HG03280 (cell line): ENCODE data around the gene BDKRB1.
"Not testable (repeated sequence)": the region's sequence is repeated elsewhere in the genome, so short reads cannot be mapped to it uniquely, and the experiment has no call there.

Source experiments
- ATAC-seq: cut with Tn5 transposase; IDR thresholded peaks from one replicate; pipeline ENCODE4 v1.9.1; 2021; ENCODE audit warnings: mild to moderate bottlenecking, moderate library complexity; ENCODE audit not compliant: unreplicated experiment

Gene BDKRB1

GRCh38 chr14:96232506-96232905 is 23.5 kb upstream of the BDKRB1 start:
- ATAC-seq = no peak

GRCh38 chr14:96233661-96234060 is 22.3 kb upstream of the BDKRB1 start:
- ATAC-seq = no peak

GRCh38 chr14:96235426-96235825 is 20.6 kb upstream of the BDKRB1 start:
- ATAC-seq = no peak

- ATAC-seq = no peak
Measured at GRCh38 chr14:96237641-96238040, 18.4 kb upstream of the BDKRB1 start.

GRCh38 chr14:96238676-96239265 is 17.2 kb upstream of the BDKRB1 start:
- ATAC-seq = no peak

GRCh38 chr14:96239711-96240141 is 16.3 kb upstream of the BDKRB1 start:
- ATAC-seq = no peak

- no peak for ATAC-seq
Measured at GRCh38 chr14:96240641-96241040, 15.4 kb upstream of the BDKRB1 start.

DNA sequence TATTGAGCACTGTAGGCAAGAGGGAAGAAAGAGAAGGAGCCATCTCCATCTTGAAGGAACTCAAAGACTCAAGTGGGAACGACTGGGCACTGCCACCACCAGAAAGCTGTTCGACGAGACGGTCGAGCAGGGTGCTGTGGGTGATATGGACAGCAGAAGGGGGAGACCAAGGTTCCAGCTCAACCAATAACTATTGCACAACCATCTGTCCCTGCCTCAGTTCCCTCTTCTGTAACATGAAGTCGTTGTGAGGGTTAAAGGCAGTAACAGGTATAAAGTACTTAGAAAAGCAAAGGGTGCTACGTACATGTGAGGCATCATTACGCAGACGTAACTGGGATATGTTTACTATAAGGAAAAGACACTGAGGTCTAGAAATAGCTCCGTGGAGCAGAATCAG is 13.9 kb upstream of the BDKRB1 start:
- ATAC-seq = no peak

GRCh38 chr14:96243785-96244184 is 12.2 kb upstream of the BDKRB1 start:
- no peak for ATAC-seq

GRCh38 chr14:96245074-96245473 is 10.9 kb upstream of the BDKRB1 start:
- not testable (repeated sequence) for ATAC-seq

DNA sequence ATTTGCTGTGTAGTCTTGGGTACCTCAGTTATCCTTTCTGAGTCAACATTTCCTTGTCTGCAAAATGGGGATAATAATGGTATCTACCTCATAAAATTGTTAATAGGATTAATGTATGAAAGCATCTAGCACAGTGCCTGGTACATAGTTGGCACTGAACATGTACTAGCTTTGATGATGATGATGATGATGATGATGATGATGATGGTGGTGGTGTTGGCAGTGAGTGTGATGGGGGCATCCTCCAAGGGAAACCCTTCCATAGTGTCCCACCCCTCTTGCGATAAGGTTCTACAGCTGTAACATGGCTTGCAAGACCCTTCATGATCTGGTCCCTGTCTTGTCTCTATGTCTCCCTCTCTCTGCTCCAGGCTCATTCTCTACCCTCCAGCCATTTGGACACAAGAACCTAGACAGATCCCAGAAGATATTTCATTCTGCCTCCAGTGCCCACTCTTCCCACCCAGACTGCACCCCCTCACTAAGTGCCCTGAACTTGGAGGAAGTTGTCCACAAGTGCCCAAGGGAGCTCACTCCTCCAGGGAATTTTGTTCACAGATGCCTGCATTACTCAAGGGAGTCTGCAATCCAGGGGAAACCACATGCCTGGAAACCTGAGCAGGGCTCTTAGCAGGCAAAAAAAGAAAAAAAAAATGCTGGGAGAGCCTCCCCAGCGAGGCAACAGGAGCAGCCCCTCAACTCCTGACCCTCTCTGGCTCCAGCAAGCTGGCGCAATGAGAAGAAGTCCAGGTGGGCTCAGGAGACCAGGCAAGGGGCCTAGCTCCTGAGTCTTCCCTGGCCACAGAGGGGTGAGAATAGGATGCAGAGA is 10.1 kb upstream of the BDKRB1 start:
- ATAC-seq = no peak

DNA sequence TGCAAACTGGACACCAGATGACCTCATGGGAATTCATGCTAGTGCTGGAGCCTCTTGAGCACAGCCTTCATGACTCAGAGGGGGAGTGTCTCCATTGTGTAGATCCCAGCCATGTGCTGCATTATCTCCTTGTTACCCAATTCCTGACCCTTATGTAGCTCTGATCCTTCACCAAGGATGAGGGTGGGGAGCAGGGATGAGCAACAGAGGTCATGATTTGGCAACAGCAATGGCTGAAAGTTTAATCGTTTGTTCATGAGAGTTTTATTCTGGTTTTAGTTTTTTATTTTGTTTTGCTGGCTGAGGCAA is 9.5 kb upstream of the BDKRB1 start:
- ATAC-seq = no peak

- ATAC-seq = no peak
Measured at GRCh38 chr14:96247031-96247430, 9.0 kb upstream of the BDKRB1 start.

DNA sequence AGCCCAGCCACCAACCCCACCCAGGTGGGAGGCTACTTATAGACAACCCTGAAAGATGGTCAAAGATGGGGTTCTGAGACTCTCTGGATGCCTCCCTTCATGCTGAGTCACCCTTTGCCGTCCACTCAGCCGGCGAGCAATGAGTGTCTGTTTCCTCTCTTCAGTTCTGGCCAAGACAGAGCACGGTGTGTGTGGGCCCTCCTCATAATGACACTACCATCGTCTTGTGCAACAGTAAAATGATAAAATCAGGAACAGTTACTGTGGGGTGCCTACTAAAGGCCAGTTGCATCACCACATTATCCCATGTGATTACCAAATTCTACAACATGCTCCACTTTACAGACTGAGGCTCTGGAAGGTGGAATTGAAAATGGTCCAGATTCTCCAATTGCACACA is 7.0 kb upstream of the BDKRB1 start:
- no peak for ATAC-seq

GRCh38 chr14:96250485-96250884 is 5.5 kb upstream of the BDKRB1 start:
- no peak for ATAC-seq

GRCh38 chr14:96251656-96252155 is 4.3 kb upstream of the BDKRB1 start:
- ATAC-seq = no peak

DNA sequence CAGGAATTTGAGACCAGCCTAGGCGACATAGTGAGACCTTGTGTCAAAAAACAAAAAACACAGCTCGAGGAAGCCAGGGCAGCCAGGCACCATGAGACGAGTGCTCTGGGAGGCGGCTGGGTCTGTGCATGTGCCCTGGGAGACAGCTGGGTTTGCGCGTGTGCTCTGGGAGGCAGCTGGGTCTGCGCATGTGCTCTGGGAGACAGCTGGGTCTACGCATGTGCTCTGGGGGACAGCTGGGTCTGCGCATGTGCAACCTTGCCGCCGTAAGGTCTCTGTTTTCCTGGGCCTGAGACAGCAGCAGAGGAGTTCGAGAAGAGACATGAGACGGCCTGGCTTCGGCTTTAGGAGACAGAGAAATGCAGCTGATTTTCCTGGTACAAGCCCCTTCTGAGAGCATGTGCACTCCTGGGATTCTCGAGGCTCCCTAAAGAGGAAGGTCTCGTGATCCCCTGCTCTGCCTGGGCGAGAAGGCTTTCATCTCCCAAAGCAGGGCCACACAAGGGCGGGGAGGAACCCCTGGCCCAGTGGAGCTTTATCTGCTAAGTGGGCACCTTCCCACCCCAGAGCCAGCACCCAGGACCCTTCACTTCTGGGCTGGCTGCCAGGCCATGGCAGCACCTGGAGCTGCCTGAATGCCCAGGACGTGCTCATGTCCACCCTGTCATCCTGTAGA is 3.5 kb upstream of the BDKRB1 start:
- no peak for ATAC-seq

GRCh38 chr14:96252999-96253539 is 2.9 kb upstream of the BDKRB1 start:
- no peak for ATAC-seq

DNA sequence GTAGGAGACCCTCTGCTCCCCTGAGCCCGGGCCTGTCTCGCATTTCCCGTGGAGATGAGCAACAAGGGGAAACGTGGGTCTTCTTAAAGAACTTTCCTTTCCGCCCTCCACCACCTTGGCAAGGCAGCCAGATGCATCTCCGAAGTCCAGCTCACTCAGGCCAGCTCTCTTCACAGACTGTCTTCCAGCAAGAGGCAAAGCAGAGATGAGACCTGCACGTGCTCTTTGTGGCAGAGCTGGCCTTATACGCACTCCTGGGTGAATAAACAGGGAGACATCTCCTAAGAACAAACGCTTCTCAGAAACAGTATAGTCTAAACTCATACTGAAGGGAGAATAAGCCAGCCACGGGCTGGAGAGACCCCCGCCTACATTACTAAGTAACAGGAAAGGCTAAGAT is 1.3 kb upstream of the BDKRB1 start:
- ATAC-seq = no peak

DNA sequence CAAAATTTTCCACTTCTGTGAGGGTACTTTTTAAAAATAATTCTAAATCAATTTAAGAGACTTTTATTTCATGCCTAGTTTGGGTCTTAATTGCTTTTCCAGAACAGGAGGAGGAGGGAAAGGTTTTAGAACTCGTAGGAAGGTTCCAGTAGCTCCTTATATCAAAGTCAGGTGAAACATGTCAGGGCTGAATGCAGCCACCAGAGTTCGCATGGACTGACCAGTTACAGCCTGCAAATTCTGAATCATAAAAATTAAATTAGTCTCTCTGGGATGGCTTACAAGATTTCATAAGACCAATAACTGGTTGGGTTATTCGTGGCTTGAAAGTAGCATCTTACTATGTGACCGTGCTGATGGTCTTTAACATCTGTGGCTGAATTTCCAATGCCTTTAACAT is 397 bp downstream of the BDKRB1 start:
- ATAC-seq = no peak

DNA sequence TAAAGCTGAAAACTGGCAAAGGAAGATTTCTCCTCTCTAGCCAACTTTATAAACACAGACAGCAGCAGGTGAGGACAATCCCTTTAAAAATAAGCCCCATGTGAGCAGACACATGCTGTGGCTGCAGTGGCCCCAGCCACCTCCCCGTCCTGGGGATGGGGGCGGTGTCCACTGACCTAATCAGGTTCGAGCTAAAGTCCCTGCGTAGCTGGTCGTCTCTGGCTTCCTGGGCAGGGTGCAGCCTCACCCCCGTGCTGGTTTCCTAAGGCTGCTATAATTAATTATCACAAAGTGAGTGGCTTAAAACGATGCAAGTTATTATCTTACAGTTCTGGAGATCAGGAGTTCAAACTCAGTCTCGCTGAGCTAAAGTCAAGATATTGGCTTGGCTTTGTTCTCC is 1.0 kb downstream of the BDKRB1 start:
- ATAC-seq = no peak

GRCh38 chr14:96257900-96258299 is 1.9 kb downstream of the BDKRB1 start:
- no peak for ATAC-seq
